Activated CD8-positive, alpha-beta T cell treated with anti-CD3 and anti-CD28 coated beads for 36 hours (primary cell): ENCODE data around the gene TP63. TPM values are rescaled to one million over a fixed set of nuclear protein-coding genes. Genes with fewer than 3 reads are reported as not detected.
"Not testable (repeated sequence)": the region's sequence is repeated elsewhere in the genome, so short reads cannot be mapped to it uniquely, and the experiment has no call there.

Experiments used
- ATAC-seq: fragments of 200-7000 bp; cut with Tn5 transposase; one replicate; pipeline ENCODE4 v1.10.0; 2021; ENCODE audit warnings: mild to moderate bottlenecking, moderate library complexity
- CTCF ChIA-PET: fragments of 350-600 bp; sonication (Branson Sonifier 250); formaldehyde crosslinking; loops from one replicate; lab custom pipeline; 2021; ENCODE audit warnings: antibody characterized with exemption; lab: Charles Lee
- POLR2A ChIA-PET: fragments of 350-600 bp; sonication (Branson Sonifier 250); formaldehyde crosslinking; loops from one replicate; lab custom pipeline; 2021; ENCODE audit warnings: antibody characterized with exemption; lab: Charles Lee
- DNase-seq: peaks from one replicate; pipeline ENCODE4 v3.0.0-alpha.2; 2020
- H3K27ac Mint-ChIP-seq: one replicate; pipeline ENCODE4 v1.8.0; 2021; ENCODE audit warnings: mild to moderate bottlenecking, mixed read lengths
- H3K27me3 Mint-ChIP-seq: one replicate; pipeline ENCODE4 v1.8.0; 2021; ENCODE audit warnings: mixed read lengths
- H3K36me3 Mint-ChIP-seq: one replicate; pipeline ENCODE4 v1.8.0; 2021; ENCODE audit warnings: low read depth, mixed read lengths
- H3K4me1 Mint-ChIP-seq: one replicate; pipeline ENCODE4 v1.8.0; 2021; ENCODE audit warnings: low read depth, mixed read lengths
- H3K4me3 Mint-ChIP-seq: one replicate; pipeline ENCODE4 v1.8.0; 2021; ENCODE audit warnings: mild to moderate bottlenecking, moderate library complexity, mixed read lengths
- H3K9me3 Mint-ChIP-seq: one replicate; pipeline ENCODE4 v1.8.0; 2021; ENCODE audit warnings: mixed read lengths
- intact Hi-C: fragments of 100-400 bp; cut with micrococcal nuclease; formaldehyde crosslinking; loops from one replicate; pipeline ENCODE4 v1.10.0; 2022
- total RNA-seq, 2 experiments: library from RNA; stranded (reverse); gene quantifications; one replicate each; pipeline ENCODE4 v1.2.3, GENCODE V29; 2021
- TF ChIP-seq, protein P1 (sequence below): fragments of 200-600 bp; IDR thresholded peaks from one replicate; pipeline ENCODE4 v1.8.0; 2022; ENCODE audit warnings: antibody characterized with exemption, mild to moderate bottlenecking

Gene TP63
- total RNA-seq, 2 experiments from 2014 or later, result 0.07 to 0.23 TPM

DNA sequence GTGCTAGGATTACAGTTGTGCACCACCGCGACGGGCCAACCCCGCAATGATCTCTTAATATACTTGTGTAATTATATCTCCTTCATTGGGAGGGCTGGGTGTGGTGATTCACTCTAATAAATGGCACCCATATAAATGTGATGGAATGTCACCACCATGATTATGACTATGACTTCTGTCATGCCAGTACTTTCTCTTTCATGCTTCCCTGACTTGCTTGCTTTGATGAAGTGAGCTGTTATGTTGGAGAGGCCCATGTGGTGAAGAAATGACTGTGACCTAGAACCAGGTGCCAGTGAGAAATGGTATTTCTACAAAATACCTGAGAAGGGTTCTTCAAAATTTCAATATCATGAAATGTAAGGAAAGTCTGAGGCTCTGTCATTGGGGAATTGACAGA, 24.4 kb upstream of the TP63 start:
- ChIA-PET CTCF (no interaction called here), POLR2A (no interaction called here)
- TF ChIP-seq, protein P1, sequence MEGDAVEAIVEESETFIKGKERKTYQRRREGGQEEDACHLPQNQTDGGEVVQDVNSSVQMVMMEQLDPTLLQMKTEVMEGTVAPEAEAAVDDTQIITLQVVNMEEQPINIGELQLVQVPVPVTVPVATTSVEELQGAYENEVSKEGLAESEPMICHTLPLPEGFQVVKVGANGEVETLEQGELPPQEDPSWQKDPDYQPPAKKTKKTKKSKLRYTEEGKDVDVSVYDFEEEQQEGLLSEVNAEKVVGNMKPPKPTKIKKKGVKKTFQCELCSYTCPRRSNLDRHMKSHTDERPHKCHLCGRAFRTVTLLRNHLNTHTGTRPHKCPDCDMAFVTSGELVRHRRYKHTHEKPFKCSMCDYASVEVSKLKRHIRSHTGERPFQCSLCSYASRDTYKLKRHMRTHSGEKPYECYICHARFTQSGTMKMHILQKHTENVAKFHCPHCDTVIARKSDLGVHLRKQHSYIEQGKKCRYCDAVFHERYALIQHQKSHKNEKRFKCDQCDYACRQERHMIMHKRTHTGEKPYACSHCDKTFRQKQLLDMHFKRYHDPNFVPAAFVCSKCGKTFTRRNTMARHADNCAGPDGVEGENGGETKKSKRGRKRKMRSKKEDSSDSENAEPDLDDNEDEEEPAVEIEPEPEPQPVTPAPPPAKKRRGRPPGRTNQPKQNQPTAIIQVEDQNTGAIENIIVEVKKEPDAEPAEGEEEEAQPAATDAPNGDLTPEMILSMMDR, result no peak
- Mint-ChIP-seq H3K9me3 (peaks cover 18% of the 10 kb centered on the region), H3K27me3 (no peaks in the 10 kb centered on the region), H3K4me3 (no peak overlapping the region), H3K27ac (no peak overlapping the region), H3K36me3 (peaks cover 2% of the 10 kb centered on the region), H3K4me1 (no peaks in the 10 kb centered on the region)
- DNase-seq (no peak), ATAC-seq (no peak)
- intact Hi-C loops, result no loop called here

DNA sequence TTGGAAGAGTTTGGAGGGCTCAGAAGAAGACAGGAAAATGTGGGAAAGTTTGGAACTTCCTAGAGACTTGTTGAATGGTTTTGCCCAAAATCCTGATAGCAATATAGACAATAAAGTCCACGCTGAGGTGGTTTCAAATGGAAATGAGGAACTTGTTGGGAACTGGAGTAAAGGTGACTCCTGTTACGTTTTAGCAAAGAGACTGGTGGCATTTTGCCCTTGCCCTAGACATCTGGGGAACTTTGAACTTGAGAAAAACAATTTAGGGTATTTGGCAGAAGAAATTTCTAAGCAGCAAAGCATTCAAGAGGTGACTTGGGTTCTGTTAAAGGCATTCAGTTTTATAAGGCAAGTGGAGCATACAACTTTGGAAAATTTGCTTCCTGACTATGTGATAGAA, 18.5 kb upstream of the TP63 start:
- H3K27ac Mint-ChIP-seq, DNase-seq, H3K27me3 Mint-ChIP-seq, intact Hi-C loops, H3K4me3 Mint-ChIP-seq, CTCF ChIA-PET, H3K4me1 Mint-ChIP-seq, H3K9me3 Mint-ChIP-seq, ATAC-seq, POLR2A ChIA-PET, H3K36me3 Mint-ChIP-seq: not testable (repeated sequence)

DNA sequence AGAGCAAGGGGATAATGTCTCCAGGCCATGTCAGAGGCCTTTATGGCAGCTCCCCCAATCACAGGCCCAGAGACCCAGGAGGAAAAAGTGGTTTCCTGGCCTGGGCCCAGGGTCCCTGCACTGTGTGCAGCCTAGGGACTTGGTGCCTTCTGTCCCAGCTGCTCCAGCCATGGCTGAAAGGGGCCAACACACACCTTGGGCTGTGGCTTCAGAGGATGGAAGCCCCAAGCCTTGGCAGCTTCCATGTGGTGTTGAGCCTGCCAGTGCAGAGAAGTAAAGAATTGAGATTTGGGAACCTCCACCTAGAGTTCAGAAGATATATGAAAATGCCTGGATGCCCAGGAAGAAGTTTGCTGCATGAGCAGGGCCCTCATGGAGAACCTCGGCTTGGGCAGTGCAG, 18.1 kb upstream of the TP63 start:
- Mint-ChIP-seq H3K36me3 (no peaks in the 10 kb centered on the region), H3K27me3 (no peaks in the 10 kb centered on the region), H3K4me1 (peaks cover 2% of the 10 kb centered on the region), H3K9me3 (peaks cover 9% of the 10 kb centered on the region), H3K27ac (no peak overlapping the region), H3K4me3 (no peak overlapping the region)
- ChIA-PET CTCF (no interaction called here), POLR2A (no interaction called here)
- DNase-seq, result no peak
- intact Hi-C loops, result no loop called here
- TF ChIP-seq, protein P1, result no peak
- ATAC-seq, result no peak

DNA sequence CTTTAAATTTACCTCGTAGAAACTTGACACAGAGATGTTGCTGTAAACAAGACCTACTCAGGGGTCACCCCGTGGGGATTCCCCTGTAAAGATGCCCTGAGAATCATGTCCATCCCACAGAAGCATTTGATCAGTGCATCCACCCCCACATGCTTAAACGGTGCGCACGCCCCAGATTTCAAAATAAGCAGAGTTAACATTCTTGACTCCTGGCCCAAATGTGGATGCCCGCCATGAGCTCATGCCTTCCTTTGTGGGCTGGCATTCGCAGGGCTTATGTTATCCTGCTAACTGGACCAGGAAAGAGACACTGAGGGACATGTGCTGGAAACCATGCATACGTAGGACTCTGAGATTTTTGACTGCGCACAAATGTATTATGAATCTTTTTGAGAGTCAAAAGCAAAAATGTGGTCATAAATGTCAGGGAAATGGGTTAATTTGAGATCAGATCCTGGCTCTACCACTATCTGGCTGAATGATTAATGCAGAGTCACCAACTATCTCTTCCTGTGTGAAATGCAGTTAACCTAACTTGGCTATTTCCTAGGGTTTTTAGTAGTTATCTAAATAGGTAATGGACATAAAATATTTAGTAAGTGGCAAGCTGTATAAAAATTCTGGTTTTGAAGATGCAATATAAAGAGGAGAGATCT, 9.1 kb upstream of the TP63 start:
- peak; percentile 55 for ATAC-seq
- intact Hi-C loops, result no loop called here
- ChIA-PET CTCF (no interaction called here), POLR2A (no interaction called here)
- Mint-ChIP-seq H3K9me3 (no peaks in the 10 kb centered on the region), H3K4me1 (peaks cover 10% of the 10 kb centered on the region), H3K27ac (no peak overlapping the region), H3K36me3 (peaks cover 2% of the 10 kb centered on the region), H3K4me3 (no peak overlapping the region), H3K27me3 (no peaks in the 10 kb centered on the region)
- DNase-seq, result peak; percentile 3
- TF ChIP-seq, protein P1, result no peak

DNA sequence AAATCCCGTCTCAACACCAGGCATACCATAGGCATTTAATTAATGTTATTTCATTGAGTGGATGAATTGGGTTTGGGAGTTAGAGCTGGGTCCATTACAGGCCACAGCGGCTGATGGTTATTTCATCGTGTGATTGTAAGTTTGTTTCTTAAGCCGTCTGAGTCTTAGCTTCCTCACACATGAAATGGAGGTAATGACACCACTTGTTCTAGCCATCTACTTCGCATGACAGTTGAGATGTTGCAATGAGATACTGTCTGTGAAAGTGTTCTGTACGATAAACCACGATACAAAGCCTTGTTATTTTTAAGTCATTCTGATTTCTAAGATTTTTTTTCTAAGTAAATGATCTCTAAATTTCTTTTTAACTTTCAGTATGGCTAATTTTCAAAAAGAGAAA, 8.6 kb upstream of the TP63 start:
- DNase-seq, result no peak
- intact Hi-C loops, result no loop called here
- CTCF ChIA-PET, result no interaction called here
- Mint-ChIP-seq H3K27me3 (no peaks in the 10 kb centered on the region), H3K4me3 (no peak overlapping the region), H3K27ac (no peak overlapping the region), H3K9me3 (no peaks in the 10 kb centered on the region), H3K4me1 (peaks cover 10% of the 10 kb centered on the region), H3K36me3 (peaks cover 2% of the 10 kb centered on the region)
- POLR2A ChIA-PET, result no interaction called here
- no peak for ATAC-seq
- TF ChIP-seq, protein P1, result no peak
